Measurements from ENCODE around the gene LAMC3. TPM values are rescaled to one million over a fixed set of nuclear protein-coding genes. Genes with fewer than 3 reads are reported as not detected.

The LAMC3 gene
- polyA plus RNA-seq, 1 of the 3 experiments (the other 2 are of a cell fraction), result 0.07 TPM

DNA sequence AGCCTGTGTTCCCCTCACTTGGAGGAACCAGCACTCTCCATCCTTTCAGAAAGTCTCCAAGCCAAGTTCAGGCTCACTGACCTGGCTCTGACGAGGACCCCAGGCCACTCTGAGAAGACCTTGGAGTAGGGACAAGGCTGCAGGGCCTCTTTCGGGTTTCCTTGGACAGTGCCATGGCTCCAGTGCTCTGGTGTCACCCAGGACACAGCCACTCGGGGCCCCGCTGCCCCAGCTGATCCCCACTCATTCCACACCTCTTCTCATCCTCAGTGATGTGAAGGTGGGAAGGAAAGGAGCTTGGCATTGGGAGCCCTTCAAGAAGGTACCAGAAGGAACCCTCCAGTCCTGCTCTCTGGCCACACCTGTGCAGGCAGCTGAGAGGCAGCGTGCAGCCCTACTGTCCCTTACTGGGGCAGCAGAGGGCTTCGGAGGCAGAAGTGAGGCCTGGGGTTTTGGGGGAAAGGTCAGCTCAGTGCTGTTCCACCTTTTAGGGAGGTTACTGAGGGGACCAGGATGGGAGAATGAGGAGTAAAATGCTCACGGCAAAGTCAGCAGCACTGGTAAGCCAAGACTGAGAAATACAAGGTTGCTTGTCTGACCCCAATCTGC is 111.8 kb downstream of the LAMC3 start:
- no peaks in the 10 kb centered on the region for H4K20me1 ChIP-seq (ENCODE audit: insufficient read depth)
- H3K27me3 ChIP-seq (ENCODE audit: insufficient read depth), result no peaks in the 10 kb centered on the region
- H3F3A ChIP-seq (replicated peaks; ENCODE audit: insufficient read depth), result no peaks in the 10 kb centered on the region
- H2AFZ ChIP-seq (ENCODE audit: low read depth), result no peak overlapping the region
- H3K4me3 ChIP-seq (ENCODE audit: low read depth in 2 of 2, low read length in 1 of 2), result no peak overlapping the region
- no peak for DNase-seq
- no peak for TF ChIP-seq FOXJ3 (CRISPR knock-in tag; IDR thresholded peaks at IDR 0.05)
- TF ChIP-seq, protein P1, sequence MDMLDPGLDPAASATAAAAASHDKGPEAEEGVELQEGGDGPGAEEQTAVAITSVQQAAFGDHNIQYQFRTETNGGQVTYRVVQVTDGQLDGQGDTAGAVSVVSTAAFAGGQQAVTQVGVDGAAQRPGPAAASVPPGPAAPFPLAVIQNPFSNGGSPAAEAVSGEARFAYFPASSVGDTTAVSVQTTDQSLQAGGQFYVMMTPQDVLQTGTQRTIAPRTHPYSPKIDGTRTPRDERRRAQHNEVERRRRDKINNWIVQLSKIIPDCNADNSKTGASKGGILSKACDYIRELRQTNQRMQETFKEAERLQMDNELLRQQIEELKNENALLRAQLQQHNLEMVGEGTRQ (IDR thresholded peaks at IDR 0.05; ENCODE audit: borderline replicate concordance, low read depth, low read length), result no peak
- TF ChIP-seq MXI1 (IDR thresholded peaks at IDR 0.05; ENCODE audit: low read depth, low read length), result no peak
- no peak for TF ChIP-seq TAF1 (IDR thresholded peaks at IDR 0.05; ENCODE audit: borderline replicate concordance, low read depth, low read length)
- TF ChIP-seq TCF12 (IDR thresholded peaks at IDR 0.05), result no peak
- TF ChIP-seq SMC3 (IDR thresholded peaks at IDR 0.05; ENCODE audit: low read depth, low read length), result no peak
- TF ChIP-seq FOXM1 (IDR thresholded peaks at IDR 0.05; ENCODE audit: low read depth), result no peak
- TF ChIP-seq RCOR1 (IDR thresholded peaks at IDR 0.05; ENCODE audit: low read length), result no peak
- TF ChIP-seq POLR2AphosphoS5 (IDR thresholded peaks at IDR 0.05; ENCODE audit: low read depth, low read length), result no peak
- TF ChIP-seq FOSL2 (IDR thresholded peaks at IDR 0.05; ENCODE audit: borderline replicate concordance, low read depth), result no peak
- TF ChIP-seq TEAD4 (IDR thresholded peaks at IDR 0.05; ENCODE audit: borderline replicate concordance, insufficient read depth), result no peak
- TF ChIP-seq, protein P2, sequence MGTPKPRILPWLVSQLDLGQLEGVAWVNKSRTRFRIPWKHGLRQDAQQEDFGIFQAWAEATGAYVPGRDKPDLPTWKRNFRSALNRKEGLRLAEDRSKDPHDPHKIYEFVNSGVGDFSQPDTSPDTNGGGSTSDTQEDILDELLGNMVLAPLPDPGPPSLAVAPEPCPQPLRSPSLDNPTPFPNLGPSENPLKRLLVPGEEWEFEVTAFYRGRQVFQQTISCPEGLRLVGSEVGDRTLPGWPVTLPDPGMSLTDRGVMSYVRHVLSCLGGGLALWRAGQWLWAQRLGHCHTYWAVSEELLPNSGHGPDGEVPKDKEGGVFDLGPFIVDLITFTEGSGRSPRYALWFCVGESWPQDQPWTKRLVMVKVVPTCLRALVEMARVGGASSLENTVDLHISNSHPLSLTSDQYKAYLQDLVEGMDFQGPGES (IDR thresholded peaks at IDR 0.05; ENCODE audit: low read depth, low read length), result no peak
- TF ChIP-seq NFIC (IDR thresholded peaks at IDR 0.05; ENCODE audit: borderline replicate concordance), result no peak
- no peak for TF ChIP-seq CTCF (IDR thresholded peaks at IDR 0.05)
- no peaks in the 10 kb centered on the region for H3K36me3 ChIP-seq (replicated peaks in 1 of 2; ENCODE audit: control insufficient read depth in 1 of 2, insufficient read depth in 2 of 2, low read length in 1 of 2)
- no peak overlapping the region for H3K9ac ChIP-seq
- no peak overlapping the region for H3K27ac ChIP-seq (ENCODE audit: low read depth in 2 of 2, low read length in 1 of 2)
- 65% methylated on average over 7 of the region's 7 CpGs for WGBS (ENCODE audit: low lambda C conversion rate)
- POLR2A ChIA-PET, result no interaction called here
- peaks cover 3% of the 10 kb centered on the region in 2 experiments; a peak in 2 of 4 replicates for H3K4me1 ChIP-seq (ENCODE audit: control insufficient read depth in 1 of 2, insufficient read depth in 2 of 2, low read depth in 1 of 2, low read length in 1 of 2)
- CTCF ChIA-PET, result no interaction called here
- H3K9me3 ChIP-seq, result no peaks in the 10 kb centered on the region
- H3K79me2 ChIP-seq (ENCODE audit: insufficient read depth), result peaks cover 3% of the 10 kb centered on the region
- H3K4me2 ChIP-seq, result no peak overlapping the region
- no peaks in the 10 kb centered on the region for H3K9me2 ChIP-seq

- Histone ChIP-seq H3K4me3 (ENCODE audit: low read depth in 2 of 2, low read length in 1 of 2) (no peak overlapping the region), H3K79me2 (ENCODE audit: insufficient read depth) (peaks cover 10% of the 10 kb centered on the region), H3K27me3 (ENCODE audit: insufficient read depth) (no peaks in the 10 kb centered on the region), H4K20me1 (ENCODE audit: insufficient read depth) (no peaks in the 10 kb centered on the region), H3K4me1 (ENCODE audit: control insufficient read depth in 1 of 2, insufficient read depth in 2 of 2, low read depth in 1 of 2, low read length in 1 of 2) (peaks cover 4 to 6% of the 10 kb centered on the region in 2 experiments; a peak in 2 of 4 replicates), H3K9ac (no peak overlapping the region), H3K9me2 (no peaks in the 10 kb centered on the region), H3K36me3 (replicated peaks in 1 of 2; ENCODE audit: control insufficient read depth in 1 of 2, insufficient read depth in 2 of 2, low read length in 1 of 2) (no peaks in the 10 kb centered on the region), H3F3A (replicated peaks; ENCODE audit: insufficient read depth) (no peaks in the 10 kb centered on the region), H3K4me2 (no peak overlapping the region), H3K9me3 (no peaks in the 10 kb centered on the region), H3K27ac (ENCODE audit: low read depth in 2 of 2, low read length in 1 of 2) (no peak overlapping the region), H2AFZ (ENCODE audit: low read depth) (no peak overlapping the region)
- CTCF ChIA-PET, result no interaction called here
- POLR2A ChIA-PET, result no interaction called here
- no peak for DNase-seq
- WGBS (ENCODE audit: low lambda C conversion rate), result 47% methylated on average over 2 of the region's 2 CpGs
- TF ChIP-seq, protein P2 (IDR thresholded peaks at IDR 0.05; ENCODE audit: low read depth, low read length), result no peak
- TF ChIP-seq RAD21 (IDR thresholded peaks at IDR 0.05; ENCODE audit: low read length), result no peak
- TF ChIP-seq GABPA (IDR thresholded peaks at IDR 0.05; ENCODE audit: low read depth), result no peak
- TF ChIP-seq PBX3 (IDR thresholded peaks at IDR 0.05), result no peak
- TF ChIP-seq FOSL2 (IDR thresholded peaks at IDR 0.05; ENCODE audit: borderline replicate concordance, low read depth), result no peak
- TF ChIP-seq NFIC (IDR thresholded peaks at IDR 0.05; ENCODE audit: borderline replicate concordance), result no peak
- no peak for TF ChIP-seq FOXM1 (IDR thresholded peaks at IDR 0.05; ENCODE audit: low read depth)
- no peak for TF ChIP-seq GATA2 (CRISPR knock-in tag; IDR thresholded peaks at IDR 0.05)
- TF ChIP-seq, protein P3, sequence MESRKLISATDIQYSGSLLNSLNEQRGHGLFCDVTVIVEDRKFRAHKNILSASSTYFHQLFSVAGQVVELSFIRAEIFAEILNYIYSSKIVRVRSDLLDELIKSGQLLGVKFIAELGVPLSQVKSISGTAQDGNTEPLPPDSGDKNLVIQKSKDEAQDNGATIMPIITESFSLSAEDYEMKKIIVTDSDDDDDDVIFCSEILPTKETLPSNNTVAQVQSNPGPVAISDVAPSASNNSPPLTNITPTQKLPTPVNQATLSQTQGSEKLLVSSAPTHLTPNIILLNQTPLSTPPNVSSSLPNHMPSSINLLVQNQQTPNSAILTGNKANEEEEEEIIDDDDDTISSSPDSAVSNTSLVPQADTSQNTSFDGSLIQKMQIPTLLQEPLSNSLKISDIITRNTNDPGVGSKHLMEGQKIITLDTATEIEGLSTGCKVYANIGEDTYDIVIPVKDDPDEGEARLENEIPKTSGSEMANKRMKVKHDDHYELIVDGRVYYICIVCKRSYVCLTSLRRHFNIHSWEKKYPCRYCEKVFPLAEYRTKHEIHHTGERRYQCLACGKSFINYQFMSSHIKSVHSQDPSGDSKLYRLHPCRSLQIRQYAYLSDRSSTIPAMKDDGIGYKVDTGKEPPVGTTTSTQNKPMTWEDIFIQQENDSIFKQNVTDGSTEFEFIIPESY (IDR thresholded peaks at IDR 0.05; ENCODE audit: borderline replicate concordance, low read depth), result no peak
- TF ChIP-seq SMC3 (IDR thresholded peaks at IDR 0.05; ENCODE audit: low read depth, low read length), result no peak
- no peak for TF ChIP-seq MXI1 (IDR thresholded peaks at IDR 0.05; ENCODE audit: low read depth, low read length)
Measured at GRCh38 chr9:131121346-131121745, 112.4 kb downstream of the LAMC3 start.

All from SK-N-SH (cell line).